ENCODE measurements around the gene AP1S2. TPM values are rescaled to one million over a fixed set of nuclear protein-coding genes. Genes with fewer than 3 reads are reported as not detected.
A peak's percentile ranks its signal among the peaks of the same experiment; 100 is the strongest.

AP1S2 gene
- total and polyA plus RNA-seq, 9 of the 15 experiments (the other 6 are each of a cell fraction or from before 2014, with no cell fraction given): 11.1 to 64.2 (median 25.8) TPM

- TF ChIP-seq ZNF280B (CRISPR knock-in tag; IDR thresholded peaks at IDR 0.05) (no peak), NR4A1 (CRISPR knock-in tag; IDR thresholded peaks at IDR 0.05) (no peak), NR4A1 (tag; IDR thresholded peaks at IDR 0.05) (no peak), HDAC8 (tag; IDR thresholded peaks at IDR 0.05) (no peak), CEBPG (CRISPR knock-in tag; IDR thresholded peaks at IDR 0.05) (no peak), CEBPG (tag; conservative IDR thresholded peaks at IDR 0.05 in 1 of 2, IDR thresholded peaks at IDR 0.05 in 1 of 2) (no peak), FOSL1 (tag; conservative IDR thresholded peaks at IDR 0.05) (no peak), FOXA1 (IDR thresholded peaks at IDR 0.05; ENCODE audit: borderline replicate concordance) (no peak), HMBOX1 (IDR thresholded peaks at IDR 0.05) (no peak), ZNF77 (CRISPR knock-in tag; IDR thresholded peaks at IDR 0.05) (no peak), E2F6 (IDR thresholded peaks at IDR 0.05; ENCODE audit: borderline replicate concordance in 1 of 2, extremely low read depth in 1 of 2, insufficient read depth in 1 of 2, insufficient read length in 1 of 2, low read depth in 1 of 2, low read length in 1 of 2, poor library complexity in 1 of 2, severe bottlenecking in 1 of 2) (peak; percentile 82 to 85), MCM3 (IDR thresholded peaks at IDR 0.05) (no peak), THRB (CRISPR knock-in tag; conservative IDR thresholded peaks at IDR 0.05) (no peak), ZNF232 (CRISPR knock-in tag; IDR thresholded peaks at IDR 0.05) (no peak), ZC3H4 (CRISPR knock-in tag; IDR thresholded peaks at IDR 0.05; ENCODE audit: borderline replicate concordance) (no peak), COPS2 (conservative IDR thresholded peaks at IDR 0.05) (no peak), U2AF2 (optimal IDR thresholded peaks at IDR 0.05; ENCODE audit: low read depth, low read length) (no peak), POLR3A (IDR thresholded peaks at IDR 0.05; ENCODE audit: borderline replicate concordance, extremely low read depth, insufficient read depth, insufficient read length) (no peak), ZNF124 (CRISPR knock-in tag; IDR thresholded peaks at IDR 0.05) (no peak), MED1 (CRISPR knock-in tag; IDR thresholded peaks at IDR 0.05; ENCODE audit: borderline replicate concordance) (no peak), ZNF184 (CRISPR knock-in tag; IDR thresholded peaks at IDR 0.05) (no peak), CREB3 (tag; conservative IDR thresholded peaks at IDR 0.05; ENCODE audit: low read depth) (no peak), NFIC (IDR thresholded peaks at IDR 0.05) (no peak)
Observed at GRCh38 chrX:15854712-15855567, at the start of gene AP1S2 (continued).
